A549 (cell line): ENCODE data around the gene GYS2.

Source experiments
- CBX8 ChIP-seq: fragments of 200-600 bp; sonication (generic); IDR thresholded peaks from 2 replicates; pipeline ENCODE4 v1.6.1; 2016
- CEBPB ChIP-seq, 2 experiments: fragments of >200 bp in 1 of 2; sonication (Bioruptor Twin) in 1 of 2; formaldehyde crosslinking in 1 of 2; IDR thresholded peaks; 2 replicates each; pipeline ENCODE4 v1.6.1; 2012 to 2016
- CHD4 ChIP-seq: fragments of 200-600 bp; sonication (generic); IDR thresholded peaks from 2 replicates; pipeline ENCODE4 v1.6.1; 2016; ENCODE audit warnings: antibody characterized with exemption, mild to moderate bottlenecking, borderline replicate concordance
- CTCF ChIP-seq: fragments of >200 bp; sonication (Bioruptor Twin); formaldehyde crosslinking; IDR thresholded peaks from 3 replicates; pipeline ENCODE4 v1.5.1; 2016
- EP300 ChIP-seq, 2 experiments: fragments of >200 bp; sonication (Bioruptor Twin); formaldehyde crosslinking; IDR thresholded peaks; 2 replicates in 1 of 2; 3 replicates in 1 of 2; pipeline ENCODE4 v1.6.1; 2016 to 2017
- HDAC2 ChIP-seq: fragments of 200-600 bp; sonication (generic); IDR thresholded peaks from 2 replicates; pipeline ENCODE4 v1.6.1; 2016
- HOXA7 ChIP-seq: fragments of 250-450 bp; sonication (Bioruptor Pico); IDR thresholded peaks from 2 replicates; pipeline ENCODE4 v1.5.0; 2020; ENCODE audit warnings: mild to moderate bottlenecking, moderate library complexity
- MAFK ChIP-seq: fragments of 450-650 bp; IDR thresholded peaks from 2 replicates; pipeline ENCODE4 v1.6.1; 2014; ENCODE audit not compliant: partially characterized antibody
- NR3C1 ChIP-seq: fragments of >200 bp; sonication (Bioruptor Twin); formaldehyde crosslinking; IDR thresholded peaks from 3 replicates; pipeline ENCODE4 v1.6.1; 2017
- POLR2A ChIP-seq: IDR thresholded peaks from 2 replicates; pipeline ENCODE4 v1.6.1; 2012; ENCODE audit warnings: mild to moderate bottlenecking, low read length
- POLR2AphosphoS2 ChIP-seq: conservative IDR thresholded peaks from 2 replicates; pipeline ENCODE4 v1.6.1; 2012; ENCODE audit warnings: low read length, improper control_type of control experiment, inconsistent platforms
- RNF2 ChIP-seq: fragments of 200-600 bp; sonication (generic); IDR thresholded peaks from 2 replicates; pipeline ENCODE4 v1.6.1; 2016; ENCODE audit warnings: low read depth, mild to moderate bottlenecking, antibody characterized with exemption, moderate library complexity, borderline replicate concordance
- SREBF2 ChIP-seq: fragments of 450-650 bp; IDR thresholded peaks from 2 replicates; pipeline ENCODE4 v1.6.1; 2014; ENCODE audit warnings: mild to moderate bottlenecking, moderate library complexity

GRCh38 chr12:21580748-21581516 is 23.7 kb downstream of the GYS2 start:
- no peak for TF ChIP-seq POLR2A
- TF ChIP-seq CBX8: no peak
- no peak for TF ChIP-seq EP300 (IDR thresholded peaks at IDR 0.05)
- TF ChIP-seq HDAC2: no peak
- no peak for TF ChIP-seq RNF2
- TF ChIP-seq CTCF: no peak
- TF ChIP-seq CEBPB (IDR thresholded peaks at IDR 0.05): no peak
- no peak for TF ChIP-seq HOXA7
- no peak for TF ChIP-seq MAFK
- no peak for TF ChIP-seq CHD4
- no peak for TF ChIP-seq POLR2AphosphoS2
- TF ChIP-seq SREBF2: no peak
- TF ChIP-seq NR3C1: no peak
